Osteoblast (primary cell): ENCODE measurements around the gene ZBP1. TPM values are rescaled to one million over a fixed set of nuclear protein-coding genes. Genes with fewer than 3 reads are reported as not detected.
A peak's percentile ranks its signal among the peaks of the same experiment; 100 is the strongest.

Experiments
- DNase-seq: peaks from one replicate; pipeline ENCODE4 v3.0.0; 2011; ENCODE audit warnings: low spot score, mixed read lengths; ENCODE audit not compliant: insufficient read length; ENCODE audit errors: missing footprints
- H2AFZ ChIP-seq: 2 replicates; pipeline ENCODE4 v1.6.0; 2011; ENCODE audit warnings: mild to moderate bottlenecking, low read length
- H3K27ac ChIP-seq: 2 replicates; pipeline ENCODE4 v1.5.1; 2011; ENCODE audit warnings: mild to moderate bottlenecking, low read depth, low read length, moderate library complexity
- H3K27me3 ChIP-seq: 2 replicates; pipeline ENCODE4 v1.6.0; 2012; ENCODE audit warnings: mild to moderate bottlenecking, control low read depth, inconsistent platforms, low read length, moderate library complexity; ENCODE audit not compliant: insufficient read depth
- H3K36me3 ChIP-seq: 2 replicates; pipeline ENCODE4 v1.5.1; 2011; ENCODE audit warnings: mild to moderate bottlenecking, low read length, control low read depth, moderate library complexity; ENCODE audit not compliant: insufficient read depth
- H3K4me1 ChIP-seq: 2 replicates; pipeline ENCODE4 v1.5.1; 2011; ENCODE audit warnings: mild to moderate bottlenecking, low read length, control low read depth, moderate library complexity; ENCODE audit not compliant: insufficient read depth
- H3K4me2 ChIP-seq: 2 replicates; pipeline ENCODE4 v1.6.0; 2011; ENCODE audit warnings: mild to moderate bottlenecking, low read length; ENCODE audit not compliant: insufficient read depth
- H3K4me3 ChIP-seq: fragments of 200-600 bp; sonication (generic); 3 replicates; pipeline ENCODE4 v1.5.1; 2012; ENCODE audit warnings: mild to moderate bottlenecking, low read length, inconsistent platforms; ENCODE audit not compliant: insufficient read depth
- H3K79me2 ChIP-seq: 2 replicates; pipeline ENCODE4 v1.6.0; 2012; ENCODE audit warnings: mild to moderate bottlenecking, low read length, control low read depth, inconsistent platforms; ENCODE audit not compliant: insufficient read depth
- H3K9me3 ChIP-seq: 2 replicates; pipeline ENCODE4 v1.5.1; 2011; ENCODE audit warnings: low read depth, low read length, control low read depth
- H4K20me1 ChIP-seq: 2 replicates; pipeline ENCODE4 v1.6.0; 2012; ENCODE audit warnings: mild to moderate bottlenecking, low read length, control low read depth; ENCODE audit not compliant: insufficient read depth
- CTCF ChIP-seq: IDR thresholded peaks from 2 replicates; pipeline ENCODE4 v1.5.1; 2011; ENCODE audit warnings: mild to moderate bottlenecking, low read depth, low read length, moderate library complexity; ENCODE audit errors: extremely low read depth
- total RNA-seq: library from RNA; depleted of rRNA; stranded (reverse); fragments of >200 nt; gene quantifications from 2 replicates; pipeline ENCODE4 v1.2.3, GENCODE V29; 2012

Gene ZBP1
- total RNA-seq, 1 donor = not detected

GRCh38 chr20:57622579-57623381 lies 2.6 kb upstream of the ZBP1 start:
- H3K4me3 ChIP-seq = no peak overlapping the region
- H3K4me1 ChIP-seq = peaks cover 2% of the 10 kb centered on the region
- H4K20me1 ChIP-seq = no peaks in the 10 kb centered on the region
- DNase-seq = no peak
- no peak overlapping the region for H3K27ac ChIP-seq
- peaks cover 4% of the 10 kb centered on the region for H3K27me3 ChIP-seq
- TF ChIP-seq CTCF = peak; percentile 55
- H3K9me3 ChIP-seq = no peaks in the 10 kb centered on the region
- no peaks in the 10 kb centered on the region for H3K36me3 ChIP-seq
- H2AFZ ChIP-seq = peak overlapping the region; percentile 15
- no peak overlapping the region for H3K4me2 ChIP-seq
- H3K79me2 ChIP-seq = no peaks in the 10 kb centered on the region

GRCh38 chr20:57622201-57622570 lies 2.0 kb upstream of the ZBP1 start:
- H3K79me2 ChIP-seq = no peaks in the 10 kb centered on the region
- no peaks in the 10 kb centered on the region for H3K9me3 ChIP-seq
- no peak overlapping the region for H3K27ac ChIP-seq
- H3K4me2 ChIP-seq = no peak overlapping the region
- H3K36me3 ChIP-seq = no peaks in the 10 kb centered on the region
- H4K20me1 ChIP-seq = no peaks in the 10 kb centered on the region
- DNase-seq = no peak
- H3K4me1 ChIP-seq = no peaks in the 10 kb centered on the region
- H2AFZ ChIP-seq = no peak overlapping the region
- H3K4me3 ChIP-seq = no peak overlapping the region
- peaks cover 4% of the 10 kb centered on the region for H3K27me3 ChIP-seq
- no peak for TF ChIP-seq CTCF

GRCh38 chr20:57621421-57622200 lies 1.4 kb upstream of the ZBP1 start:
- Histone ChIP-seq H3K27ac (no peak overlapping the region), H3K79me2 (no peaks in the 10 kb centered on the region), H3K4me2 (no peak overlapping the region), H3K4me1 (no peaks in the 10 kb centered on the region), H2AFZ (no peak overlapping the region), H4K20me1 (no peaks in the 10 kb centered on the region), H3K9me3 (no peaks in the 10 kb centered on the region), H3K36me3 (no peaks in the 10 kb centered on the region), H3K27me3 (peaks cover 4% of the 10 kb centered on the region), H3K4me3 (no peak overlapping the region)
- no peak for DNase-seq
- TF ChIP-seq CTCF = no peak

GRCh38 chr20:57620999-57621398 lies 773 bp upstream of the ZBP1 start:
- H3K9me3 ChIP-seq = no peaks in the 10 kb centered on the region
- H2AFZ ChIP-seq = no peak overlapping the region
- no peak overlapping the region for H3K4me3 ChIP-seq
- H3K4me1 ChIP-seq = no peaks in the 10 kb centered on the region
- TF ChIP-seq CTCF = no peak
- H3K4me2 ChIP-seq = no peak overlapping the region
- no peaks in the 10 kb centered on the region for H3K79me2 ChIP-seq
- H3K36me3 ChIP-seq = no peaks in the 10 kb centered on the region
- no peak overlapping the region for H3K27ac ChIP-seq
- H3K27me3 ChIP-seq = peaks cover 4% of the 10 kb centered on the region
- no peaks in the 10 kb centered on the region for H4K20me1 ChIP-seq
- no peak for DNase-seq
